GM12878 (cell line): ENCODE data around the gene CLDN14. TPM values are rescaled to one million over a fixed set of nuclear protein-coding genes. Genes with fewer than 3 reads are reported as not detected.

Source experiments
- IKZF1 ChIP-seq: fragments of 450-650 bp; conservative IDR thresholded peaks from 2 replicates; pipeline ENCODE4 v1.6.1; 2017; ENCODE audit warnings: antibody characterized with exemption, mild to moderate bottlenecking
- JUNB ChIP-seq: IDR thresholded peaks from 2 replicates; pipeline ENCODE4 v1.6.1; 2016; ENCODE audit warnings: antibody characterized with exemption, mild to moderate bottlenecking
- POLR2AphosphoS5 ChIP-seq: IDR thresholded peaks from 2 replicates; pipeline ENCODE4 v1.6.1; 2011; ENCODE audit warnings: mild to moderate bottlenecking, low read length, inconsistent platforms
- POU2F2 ChIP-seq: IDR thresholded peaks from 3 replicates; pipeline ENCODE4 v1.6.1; 2011; ENCODE audit warnings: low read depth, mild to moderate bottlenecking, low read length, borderline replicate concordance
- RAD21 ChIP-seq: IDR thresholded peaks from 2 replicates; pipeline ENCODE4 v1.6.1; 2011; ENCODE audit warnings: mild to moderate bottlenecking, low read depth, low read length, moderate library complexity; ENCODE audit not compliant: insufficient read depth
- SKIL ChIP-seq: fragments of 450-650 bp; IDR thresholded peaks from 2 replicates; pipeline ENCODE4 v1.6.1; 2017; ENCODE audit warnings: mild to moderate bottlenecking, low read depth, inconsistent platforms; ENCODE audit not compliant: poor library complexity, severe bottlenecking
- SMC3 ChIP-seq: IDR thresholded peaks from 2 replicates; pipeline ENCODE4 v1.6.1; 2011; ENCODE audit warnings: low read length, improper control_type of control experiment, borderline replicate concordance
- SRF ChIP-seq, 2 experiments: IDR thresholded peaks; 2 replicates each; pipeline ENCODE4 v1.6.1; 2011; ENCODE audit warnings: low read depth in 2 of 2, low read length in 2 of 2, mild to moderate bottlenecking in 1 of 2, moderate library complexity in 1 of 2
- STAT3 ChIP-seq: IDR thresholded peaks from 2 replicates; pipeline ENCODE4 v1.6.1; 2011; ENCODE audit warnings: low read depth, low read length, improper control_type of control experiment
- polyA plus RNA-seq, 11 experiments: library from polyadenylated mRNA; depleted of rRNA in 4 of 11; unstranded in 6 of 11; stranded (reverse) in 5 of 11; fragments of >200 nt; fragmentation: Nextera tagmentation in 4 of 11; fragmentation: Illumina TruSeq in 1 of 11; extraction: Ambion mirVana in 4 of 11; extraction: Trizol in 1 of 11; gene quantifications; 1 replicate in 1 of 11; 2 replicates in 10 of 11; pipeline versions ENCODE4 v1.2.1 to v1.2.3, GENCODE V29; 2011 to 2016; ENCODE audit warnings: inconsistent platforms in 2 of 11, missing spikeins in 2 of 11, low read depth in 1 of 11
- total RNA-seq, 4 experiments: library from RNA; depleted of rRNA in 3 of 4; stranded (reverse); fragments of >200 nt in 3 of 4; fragmentation: Illumina TruSeq in 1 of 4; extraction: Trizol in 1 of 4; gene quantifications; 2 replicates each; pipeline versions ENCODE4 v1.2.1 to v1.2.3, GENCODE V29; 2013 to 2021
- TF ChIP-seq, protein P1 (sequence below): fragments of 450-650 bp; IDR thresholded peaks from 2 replicates; pipeline ENCODE4 v1.6.1; 2017; ENCODE audit warnings: low read depth, mild to moderate bottlenecking, moderate library complexity

The CLDN14 gene
- total and polyA plus RNA-seq, 10 of the 15 experiments (the other 5 are each of a cell fraction or from before 2014, with no cell fraction given), result 0.90 to 19.4 (median 6.6) TPM

- peak; percentile 51 for TF ChIP-seq SKIL
- TF ChIP-seq POU2F2, result no peak
- TF ChIP-seq SMC3, result no peak
- TF ChIP-seq JUNB, result peak; percentile 53; the same call in 1 of the 2 replicates
- no peak for TF ChIP-seq STAT3
- 0 out of 4 replicates have a peak, but pooled peaks of 1 of the 2 experiments have one; percentile 49 for TF ChIP-seq SRF (IDR thresholded peaks at IDR 0.05; ENCODE audit: low read depth in 2 of 2, low read length in 2 of 2)
- TF ChIP-seq, protein P1, sequence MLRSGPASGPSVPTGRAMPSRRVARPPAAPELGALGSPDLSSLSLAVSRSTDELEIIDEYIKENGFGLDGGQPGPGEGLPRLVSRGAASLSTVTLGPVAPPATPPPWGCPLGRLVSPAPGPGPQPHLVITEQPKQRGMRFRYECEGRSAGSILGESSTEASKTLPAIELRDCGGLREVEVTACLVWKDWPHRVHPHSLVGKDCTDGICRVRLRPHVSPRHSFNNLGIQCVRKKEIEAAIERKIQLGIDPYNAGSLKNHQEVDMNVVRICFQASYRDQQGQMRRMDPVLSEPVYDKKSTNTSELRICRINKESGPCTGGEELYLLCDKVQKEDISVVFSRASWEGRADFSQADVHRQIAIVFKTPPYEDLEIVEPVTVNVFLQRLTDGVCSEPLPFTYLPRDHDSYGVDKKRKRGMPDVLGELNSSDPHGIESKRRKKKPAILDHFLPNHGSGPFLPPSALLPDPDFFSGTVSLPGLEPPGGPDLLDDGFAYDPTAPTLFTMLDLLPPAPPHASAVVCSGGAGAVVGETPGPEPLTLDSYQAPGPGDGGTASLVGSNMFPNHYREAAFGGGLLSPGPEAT, result peak; percentile 74
- TF ChIP-seq POLR2AphosphoS5, result no peak
- peak; percentile 23; the same call in 1 of the 2 replicates for TF ChIP-seq RAD21
- TF ChIP-seq IKZF1, result peak; percentile 57
Measured at GRCh38 chr21:36471254-36471723, 8.6 kb downstream of the CLDN14 start (continued).
